CD4-positive, alpha-beta T cell (primary cell): ENCODE data around the gene KITLG. TPM values are rescaled to one million over a fixed set of nuclear protein-coding genes. Genes with fewer than 3 reads are reported as not detected.

Experiments
- ATAC-seq: fragments of 200-7000 bp; cut with Tn5 transposase; one replicate; pipeline ENCODE4 v1.10.0; 2022; ENCODE audit warnings: mild to moderate bottlenecking; ENCODE audit not compliant: poor library complexity
- CTCF ChIA-PET: fragments of 350-600 bp; sonication (Branson Sonifier 250); formaldehyde crosslinking; loops from one replicate; lab custom pipeline; 2021; ENCODE audit warnings: antibody characterized with exemption, inconsistent platforms; lab: Charles Lee
- POLR2A ChIA-PET: fragments of 350-600 bp; sonication (Branson Sonifier 250); formaldehyde crosslinking; loops from one replicate; lab custom pipeline; 2021; ENCODE audit warnings: antibody characterized with exemption, inconsistent platforms; lab: Charles Lee
- DNase-seq, 14 experiments: peaks; one replicate each; pipeline ENCODE4 v3.0.0-alpha.2; 2013 to 2020; ENCODE audit warnings: mixed read lengths in 2 of 14
- H3K27ac ChIP-seq, 2 donors: one replicate each; pipeline versions ENCODE4 v1.5.1 to v1.7.0; 2013; ENCODE audit warnings: low read length in 2 of 2, low read depth in 1 of 2, mild to moderate bottlenecking in 1 of 2
- H3K27me3 ChIP-seq, 2 experiments: 1 replicate in 1 of 2; 2 replicates in 1 of 2; pipeline versions ENCODE4 v1.6.1 to v1.7.0; 2013; ENCODE audit warnings: low read length in 2 of 2, control low read depth in 1 of 2, mild to moderate bottlenecking in 1 of 2, moderate library complexity in 1 of 2; ENCODE audit not compliant: insufficient read depth in 2 of 2, control insufficient read depth in 1 of 2
- H3K36me3 ChIP-seq: one replicate; pipeline ENCODE4 v1.6.1; 2013; ENCODE audit warnings: low read length, control low read depth; ENCODE audit not compliant: insufficient read depth
- H3K4me1 ChIP-seq: one replicate; pipeline ENCODE4 v1.6.1; 2013; ENCODE audit warnings: low read length, control low read depth; ENCODE audit not compliant: insufficient read depth
- H3K4me3 ChIP-seq: one replicate; pipeline ENCODE4 v1.5.1; 2013; ENCODE audit warnings: mild to moderate bottlenecking, low read length, moderate library complexity
- H3K9me3 ChIP-seq, 2 experiments: 1 replicate in 1 of 2; 2 replicates in 1 of 2; pipeline versions ENCODE4 v1.6.1 to v1.7.0; 2013; ENCODE audit warnings: low read length in 2 of 2, mild to moderate bottlenecking in 2 of 2, control low read depth in 1 of 2, moderate library complexity in 1 of 2; ENCODE audit not compliant: control insufficient read depth in 1 of 2, insufficient read depth in 1 of 2
- H3K27ac Mint-ChIP-seq: one replicate; pipeline ENCODE4 v1.8.0; 2020; ENCODE audit warnings: mixed read lengths
- H3K27me3 Mint-ChIP-seq: one replicate; pipeline ENCODE4 v1.8.0; 2021; ENCODE audit warnings: mixed read lengths
- H3K36me3 Mint-ChIP-seq: one replicate; pipeline ENCODE4 v1.8.0; 2021; ENCODE audit warnings: low read depth, mixed read lengths
- H3K4me1 Mint-ChIP-seq: one replicate; pipeline ENCODE4 v1.8.0; 2021; ENCODE audit warnings: low read depth, mixed read lengths
- H3K4me3 Mint-ChIP-seq: one replicate; pipeline ENCODE4 v1.8.0; 2020; ENCODE audit warnings: mild to moderate bottlenecking, mixed read lengths
- H3K9me3 Mint-ChIP-seq: one replicate; pipeline ENCODE4 v1.8.0; 2020; ENCODE audit warnings: mixed read lengths
- intact Hi-C, 2 experiments: fragments of 100-400 bp; cut with DNase I in 1 of 2; cut with micrococcal nuclease in 1 of 2; formaldehyde crosslinking; loops; one replicate each; pipeline versions ENCODE4 v1.15.1 to v1.9.0; 2023 to 2025; cut with DNase I, micrococcal nuclease
- total RNA-seq, 174 experiments: library from RNA in 2 of 174; stranded (reverse) in 2 of 174; gene quantifications; one replicate each; pipeline ENCODE4 v1.2.3 and lab custom pipeline; 2021 to 2026
- TF ChIP-seq, protein P1 (sequence below): fragments of 200-600 bp; IDR thresholded peaks from one replicate; pipeline ENCODE4 v1.8.0; 2022; ENCODE audit warnings: antibody characterized with exemption, mild to moderate bottlenecking

The KITLG gene
- total RNA-seq, 2 experiments from 2014 or later, result not detected

GRCh38 chr12:88623777-88624548 lies 43.7 kb upstream of the KITLG start:
- Mint-ChIP-seq H3K4me1 (no peaks in the 10 kb centered on the region), H3K27ac (no peak overlapping the region), H3K4me3 (no peak overlapping the region), H3K27me3 (no peaks in the 10 kb centered on the region), H3K36me3 (no peaks in the 10 kb centered on the region), H3K9me3 (no peaks in the 10 kb centered on the region)
- Histone ChIP-seq H3K4me3 (no peak overlapping the region), H3K9me3 (no peaks in the 10 kb centered on the region), H3K27ac (no peak overlapping the region), H3K36me3 (no peaks in the 10 kb centered on the region), H3K4me1 (no peaks in the 10 kb centered on the region), H3K27me3 (no peaks in the 10 kb centered on the region)
- ATAC-seq, result no peak
- ChIA-PET POLR2A (no interaction called here), CTCF (no interaction called here)
- TF ChIP-seq, protein P1, sequence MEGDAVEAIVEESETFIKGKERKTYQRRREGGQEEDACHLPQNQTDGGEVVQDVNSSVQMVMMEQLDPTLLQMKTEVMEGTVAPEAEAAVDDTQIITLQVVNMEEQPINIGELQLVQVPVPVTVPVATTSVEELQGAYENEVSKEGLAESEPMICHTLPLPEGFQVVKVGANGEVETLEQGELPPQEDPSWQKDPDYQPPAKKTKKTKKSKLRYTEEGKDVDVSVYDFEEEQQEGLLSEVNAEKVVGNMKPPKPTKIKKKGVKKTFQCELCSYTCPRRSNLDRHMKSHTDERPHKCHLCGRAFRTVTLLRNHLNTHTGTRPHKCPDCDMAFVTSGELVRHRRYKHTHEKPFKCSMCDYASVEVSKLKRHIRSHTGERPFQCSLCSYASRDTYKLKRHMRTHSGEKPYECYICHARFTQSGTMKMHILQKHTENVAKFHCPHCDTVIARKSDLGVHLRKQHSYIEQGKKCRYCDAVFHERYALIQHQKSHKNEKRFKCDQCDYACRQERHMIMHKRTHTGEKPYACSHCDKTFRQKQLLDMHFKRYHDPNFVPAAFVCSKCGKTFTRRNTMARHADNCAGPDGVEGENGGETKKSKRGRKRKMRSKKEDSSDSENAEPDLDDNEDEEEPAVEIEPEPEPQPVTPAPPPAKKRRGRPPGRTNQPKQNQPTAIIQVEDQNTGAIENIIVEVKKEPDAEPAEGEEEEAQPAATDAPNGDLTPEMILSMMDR, result no peak
- intact Hi-C loops, result no loop called here
- no peak for DNase-seq

DNA sequence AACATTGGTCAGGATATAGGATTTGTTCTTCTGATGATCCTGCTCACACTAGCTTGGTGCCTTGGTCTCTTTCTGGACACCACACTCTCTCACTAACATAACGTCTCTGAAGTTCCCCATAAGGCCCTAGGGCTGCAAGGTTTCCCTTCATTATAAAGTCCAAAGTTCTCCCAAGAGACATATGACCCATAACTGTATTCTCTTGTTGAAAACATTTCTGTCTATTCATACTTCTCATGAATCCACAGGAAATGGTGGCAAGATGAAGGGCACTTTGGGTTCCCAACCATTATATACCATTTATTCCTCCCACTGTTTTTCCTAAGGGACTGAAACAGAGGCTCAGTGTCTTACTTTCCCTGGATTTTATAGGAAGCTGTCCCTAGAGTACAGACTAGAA lies 37.1 kb upstream of the KITLG start:
- no peak overlapping the region for H3K27ac ChIP-seq
- H3K27me3 ChIP-seq, result no peaks in the 10 kb centered on the region
- DNase-seq, result no peak
- no peaks in the 10 kb centered on the region for H3K36me3 Mint-ChIP-seq
- ChIA-PET POLR2A (no interaction called here), CTCF (no interaction called here)
- H3K4me1 Mint-ChIP-seq, result no peaks in the 10 kb centered on the region
- peaks cover 4% of the 10 kb centered on the region for H3K27me3 Mint-ChIP-seq
- ATAC-seq, result no peak
- intact Hi-C loops, result no loop called here
- H3K36me3 ChIP-seq, result no peaks in the 10 kb centered on the region
- no peaks in the 10 kb centered on the region for H3K4me1 ChIP-seq
- TF ChIP-seq, protein P1, result no peak
- H3K27ac Mint-ChIP-seq, result no peak overlapping the region
- H3K4me3 Mint-ChIP-seq, result no peak overlapping the region
- H3K4me3 ChIP-seq, result no peak overlapping the region
- H3K9me3 ChIP-seq, result no peaks in the 10 kb centered on the region
- H3K9me3 Mint-ChIP-seq, result no peaks in the 10 kb centered on the region

GRCh38 chr12:88615490-88615889 lies 35.2 kb upstream of the KITLG start:
- intact Hi-C loops, result no loop called here
- H3K4me1 Mint-ChIP-seq, result no peaks in the 10 kb centered on the region
- no peaks in the 10 kb centered on the region for H3K9me3 Mint-ChIP-seq
- ChIA-PET CTCF (no interaction called here), POLR2A (no interaction called here)
- Histone ChIP-seq H3K9me3 (no peaks in the 10 kb centered on the region), H3K27ac (no peak overlapping the region), H3K4me3 (no peak overlapping the region), H3K36me3 (no peaks in the 10 kb centered on the region), H3K27me3 (no peaks in the 10 kb centered on the region), H3K4me1 (no peaks in the 10 kb centered on the region)
- ATAC-seq, result no peak
- DNase-seq, result no peak
- TF ChIP-seq, protein P1, result no peak
- H3K27me3 Mint-ChIP-seq, result peaks cover 4% of the 10 kb centered on the region
- no peak overlapping the region for H3K27ac Mint-ChIP-seq
- no peaks in the 10 kb centered on the region for H3K36me3 Mint-ChIP-seq
- no peak overlapping the region for H3K4me3 Mint-ChIP-seq
